Stomach (tissue), 9 donors: ENCODE data around the gene APOF. TPM values are rescaled to one million over a fixed set of nuclear protein-coding genes. Genes with fewer than 3 reads are reported as not detected.

ENCODE experiments used
- DNase-seq, 2 donors: peaks; one replicate each; pipeline versions ENCODE4 v3.0.0 to v3.0.0-alpha.2; 2013 to 2019
- H3K27ac ChIP-seq, 5 donors: fragments of 200-600 bp in 4 of 5; sonication (generic) in 4 of 5; one replicate each; pipeline ENCODE4 v1.5.1; 2013 to 2019; ENCODE audit warnings: mild to moderate bottlenecking in 1 of 5, moderate library complexity in 1 of 5
- H3K27me3 ChIP-seq, 3 donors: fragments of 200-600 bp; sonication (generic); one replicate each; pipeline ENCODE4 v1.5.1; 2017 to 2019; ENCODE audit warnings: mixed run types in 1 of 3
- H3K36me3 ChIP-seq, 4 donors: fragments of 200-600 bp; sonication (generic); 1 replicate in 3 of 4; 2 replicates in 1 of 4; pipeline ENCODE4 v1.5.1; 2016 to 2019
- H3K4me1 ChIP-seq, 4 donors: fragments of 200-600 bp; sonication (generic); one replicate each; pipeline ENCODE4 v1.5.1; 2016 to 2019
- H3K4me3 ChIP-seq, 4 donors: fragments of 200-600 bp; sonication (generic) in 3 of 4; one replicate each; pipeline ENCODE4 v1.5.1; 2016 to 2019; ENCODE audit warnings: mild to moderate bottlenecking in 1 of 4
- H3K9me3 ChIP-seq, 4 donors: fragments of 200-600 bp; sonication (generic); one replicate each; pipeline ENCODE4 v1.5.1; 2016 to 2019
- CTCF ChIP-seq, 7 experiments: fragments of 450-650 bp in 4 of 7; fragments of 200-600 bp in 3 of 7; sonication (generic) in 3 of 7; IDR thresholded peaks; one replicate each; pipeline ENCODE4 v1.5.1; 2016 to 2019; ENCODE audit warnings: antibody characterized with exemption in 7 of 7, control low read depth in 2 of 7, mild to moderate bottlenecking in 1 of 7
- EP300 ChIP-seq: sonication (generic); formaldehyde crosslinking; IDR thresholded peaks from one replicate; pipeline ENCODE4 v1.6.1; 2017; ENCODE audit warnings: antibody characterized with exemption
- POLR2A ChIP-seq, 4 donors: fragments of 450-650 bp; IDR thresholded peaks; one replicate each; pipeline ENCODE4 v1.6.1; 2016; ENCODE audit warnings: antibody characterized with exemption in 4 of 4, control low read depth in 2 of 4, mild to moderate bottlenecking in 1 of 4, moderate library complexity in 1 of 4
- POLR2AphosphoS5 ChIP-seq, 3 donors: sonication (generic); formaldehyde crosslinking; IDR thresholded peaks; one replicate each; pipeline ENCODE4 v1.6.1; 2016; ENCODE audit warnings: antibody characterized with exemption in 3 of 3
- WGBS, 5 donors: extraction: QIAGEN DNeasy Blood & Tissue Kit in 3 of 5; methylation state at CpG; one replicate each; pipeline versions ENCODE4 v1.1.5 to v1.1.7; 2013 to 2018; 5-methylcytosine and 5-hydroxymethylcytosine counted together
- intact Hi-C: fragments of 100-400 bp; cut with DNase I; formaldehyde crosslinking; loops from one replicate; pipeline ENCODE4 v1.15.1; 2023; ENCODE audit warnings: low total_unique reads
- polyA plus RNA-seq, 3 donors: library from polyadenylated mRNA; stranded (reverse); fragments of 200-250 nt; gene quantifications; one replicate each; pipeline ENCODE4 v1.2.3, GENCODE V29; 2013
- total RNA-seq, 5 donors: library from RNA; depleted of rRNA; stranded (reverse); fragments of >200 nt; gene quantifications; one replicate each; pipeline versions ENCODE4 v1.1.0 to v1.2.3, GENCODE V29; 2014 to 2016
- donor health status: healthy with polysubstance abuse.
- donor health status: Bipolar disorder and iron deficiency.
- donor health status: healthy.

APOF gene
- total and polyA plus RNA-seq, 8 donors = not detected

GRCh38 chr12:56361487-56362129 lies 1.0 kb downstream of the APOF start:
- TF ChIP-seq POLR2AphosphoS5 (IDR thresholded peaks at IDR 0.05) (no peak), CTCF (IDR thresholded peaks at IDR 0.05) (no peak), POLR2A (IDR thresholded peaks at IDR 0.05) (no peak), EP300 (no peak)
- WGBS, 5 donors = 70 to 91% (median 81%) methylated on average over 6 to 8 of the region's 8 CpGs
- Histone ChIP-seq H3K9me3 (no peaks in the 10 kb centered on the region), H3K27me3 (no peaks in the 10 kb centered on the region), H3K36me3 (peaks cover 0 to 6% (median 1%) of the 10 kb centered on the region in 4 donors), H3K27ac (no peak overlapping the region), H3K4me1 (peaks cover 12 to 32% (median 20%) of the 10 kb centered on the region in 4 donors), H3K4me3 (no peak overlapping the region)
- no peak for DNase-seq
- intact Hi-C loops = loop anchor here (10.0 kb wide), 1 partner anchor 93 kb away; the partner anchor contains the start of gene MIP

- TF ChIP-seq POLR2A (IDR thresholded peaks at IDR 0.05) (peak in 2 of 4 donors; percentile 58 to 59), POLR2AphosphoS5 (IDR thresholded peaks at IDR 0.05) (peak; percentile 80 to 95 (median 81)), EP300 (no peak), CTCF (IDR thresholded peaks at IDR 0.05) (peak in 1 of 7 experiments; percentile 27)
- Histone ChIP-seq H3K9me3 (no peaks in the 10 kb centered on the region), H3K4me1 (peaks cover 12 to 32% (median 20%) of the 10 kb centered on the region in 4 donors), H3K36me3 (peaks cover 14 to 21% (median 16%) of the 10 kb centered on the region in 4 donors), H3K27me3 (no peaks in the 10 kb centered on the region), H3K4me3 (peak within 1 kb of the TSS; percentile 69 to 76 (median 72)), H3K27ac (peak within 1 kb of the TSS; percentile 88 to 96 (median 95))
- DNase-seq = peak; percentile 99 to 100
- intact Hi-C loops = loop anchor here (10.0 kb wide), 1 partner anchor 95 kb away; the partner anchor contains the start of gene MIP
- WGBS, 5 donors = 0 to 1% (median 0%) methylated on average over 27 to 54 of the region's 54 CpGs
These were observed 2.5 kb downstream of the APOF start, which contains the start of gene STAT2 for GRCh38 chr12:56359851-56360767. Gene STAT2, minus strand, starts transcription at chr12:56360107. Its CDS starts 3,536 bp downstream, at chr12:56356571.

GRCh38 chr12:56358836-56359532 lies 3.7 kb downstream of the APOF start:
- 0 to 14% (median 3%) methylated on average over 1 of the region's 1 CpG for WGBS, 5 donors
- DNase-seq = peak in 1 of 2 donors; percentile 41
- H3K27ac ChIP-seq = peak overlapping the region in 4 of 5 donors; percentile 88 to 96 (median 94)
- H3K36me3 ChIP-seq = peaks cover 25 to 32% (median 27%) of the 10 kb centered on the region in 4 donors
- TF ChIP-seq POLR2AphosphoS5 (IDR thresholded peaks at IDR 0.05) (peak in 1 of 3 donors; percentile 42), CTCF (IDR thresholded peaks at IDR 0.05) (no peak), EP300 (no peak), POLR2A (IDR thresholded peaks at IDR 0.05) (no peak)
- no peaks in the 10 kb centered on the region for H3K27me3 ChIP-seq
- H3K9me3 ChIP-seq = no peaks in the 10 kb centered on the region
- intact Hi-C loops = no loop called here
- H3K4me1 ChIP-seq = peaks cover 12 to 32% (median 20%) of the 10 kb centered on the region in 4 donors
- peak overlapping the region; percentile 69 to 76 (median 72) for H3K4me3 ChIP-seq

- Histone ChIP-seq H3K27ac (no peak overlapping the region), H3K4me1 (no peaks in the 10 kb centered on the region), H3K36me3 (peaks cover 74 to 100% (median 100%) of the 10 kb centered on the region in 4 donors), H3K27me3 (no peaks in the 10 kb centered on the region), H3K4me3 (no peak overlapping the region), H3K9me3 (no peaks in the 10 kb centered on the region)
- WGBS, 5 donors = 84 to 90% (median 86%) methylated on average over 2 of the region's 2 CpGs; no CpG with 5 or more reads in 1 of the 5 donors
- TF ChIP-seq EP300 = no peak
- TF ChIP-seq CTCF (IDR thresholded peaks at IDR 0.05) = no peak
- TF ChIP-seq POLR2AphosphoS5 (IDR thresholded peaks at IDR 0.05) = no peak
- no peak for TF ChIP-seq POLR2A (IDR thresholded peaks at IDR 0.05)
- DNase-seq = no peak
- intact Hi-C loops = no loop called here
These were observed 11.3 kb downstream of the APOF start for GRCh38 chr12:56351325-56351724.
